Ascending aorta (tissue), 2 donors: ENCODE measurements around the gene MYOD1. TPM values are rescaled to one million over a fixed set of nuclear protein-coding genes. Genes with fewer than 3 reads are reported as not detected.

Source experiments
- DNase-seq, 2 donors: peaks; one replicate each; pipeline ENCODE4 v3.0.0-alpha.2; 2019; ENCODE audit warnings: low spot score in 2 of 2
- H3K27ac ChIP-seq, 2 donors: fragments of 200-600 bp; sonication (generic); one replicate each; pipeline ENCODE4 v1.5.1; 2016 to 2017; ENCODE audit warnings: mild to moderate bottlenecking in 1 of 2
- H3K27me3 ChIP-seq: fragments of 200-600 bp; sonication (generic); one replicate; pipeline ENCODE4 v1.5.1; 2017
- H3K36me3 ChIP-seq, 2 donors: fragments of 200-600 bp; sonication (generic); one replicate each; pipeline ENCODE4 v1.5.1; 2016
- H3K4me1 ChIP-seq, 2 donors: fragments of 200-600 bp; sonication (generic); one replicate each; pipeline ENCODE4 v1.5.1; 2016 to 2017; ENCODE audit warnings: mild to moderate bottlenecking in 1 of 2
- H3K4me3 ChIP-seq, 2 donors: fragments of 200-600 bp; sonication (generic); one replicate each; pipeline ENCODE4 v1.5.1; 2016 to 2017; ENCODE audit warnings: mild to moderate bottlenecking in 1 of 2
- H3K9me3 ChIP-seq, 2 donors: fragments of 200-600 bp; sonication (generic); one replicate each; pipeline ENCODE4 v1.5.1; 2016
- intact Hi-C: fragments of 100-400 bp; cut with DNase I; formaldehyde crosslinking; loops from one replicate; pipeline ENCODE4 v1.15.1; 2023
- total RNA-seq: library from RNA; depleted of rRNA; stranded (reverse); fragments of >200 nt; gene quantifications from one replicate; pipeline ENCODE4 v1.1.0, GENCODE V29; 2016
- TF ChIP-seq, protein P1 (sequence below), 3 experiments: fragments of 200-600 bp in 2 of 3; fragments of 450-650 bp in 1 of 3; sonication (generic) in 2 of 3; IDR thresholded peaks; one replicate each; pipeline ENCODE4 v1.5.1; 2016 to 2019; ENCODE audit warnings: antibody characterized with exemption in 3 of 3, mild to moderate bottlenecking in 1 of 3, moderate library complexity in 1 of 3

MYOD1 gene
- total RNA-seq, 1 donor from 2014 or later, result not detected

DNA sequence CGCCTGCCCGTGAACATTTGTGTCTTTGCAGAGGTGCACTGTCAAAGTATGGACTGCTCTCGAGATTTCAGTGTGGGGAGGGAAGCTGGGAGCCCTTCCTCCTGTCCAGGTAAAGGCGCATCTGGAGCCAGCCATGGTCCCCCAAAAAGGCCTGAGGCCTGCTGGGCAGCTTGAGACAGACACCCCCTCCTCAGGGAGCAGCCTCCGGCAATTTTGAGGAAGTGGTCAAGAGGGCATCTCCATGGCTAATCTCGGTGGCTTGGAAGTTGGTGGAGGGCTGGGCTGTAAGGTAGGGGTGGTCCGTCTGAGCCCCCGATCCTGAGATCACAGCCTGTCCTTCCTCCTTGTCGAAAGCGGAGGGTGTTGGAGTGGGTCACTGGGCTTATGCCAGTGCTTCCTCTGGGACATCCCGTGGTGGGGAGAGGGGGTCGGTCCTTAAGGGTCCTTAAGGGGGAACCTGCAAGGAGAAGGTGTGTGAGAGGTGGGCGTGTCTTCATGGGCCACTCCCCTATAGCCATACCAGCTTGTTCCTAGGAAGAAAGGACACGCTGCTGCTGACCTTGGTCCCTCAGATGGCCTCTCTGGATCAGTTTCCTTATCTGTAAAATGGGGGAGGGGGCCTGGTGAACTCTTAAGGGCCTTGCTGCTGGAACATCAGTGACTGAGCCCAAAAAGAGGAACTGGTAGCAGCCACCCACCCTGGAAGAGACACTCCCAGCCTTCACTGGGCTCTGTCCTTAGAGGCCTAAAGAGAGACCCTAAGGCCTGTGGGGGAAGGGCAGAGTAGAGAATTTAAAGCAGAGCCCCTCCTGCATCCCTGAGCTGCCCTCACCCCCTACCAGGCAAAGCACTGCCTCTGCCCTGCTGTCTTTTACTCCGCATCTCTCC is 17.8 kb downstream of the MYOD1 start:
- DNase-seq, result no peak
- H3K9me3 ChIP-seq, result no peaks in the 10 kb centered on the region
- peaks cover 4 to 9% of the 10 kb centered on the region in 2 donors for H3K4me1 ChIP-seq
- intact Hi-C loops, result loop anchor here (10.0 kb wide), 1 partner anchor 378 kb away; no protein-coding TSS in a partner anchor
- H3K4me3 ChIP-seq, result no peak overlapping the region
- H3K36me3 ChIP-seq, result no peaks in the 10 kb centered on the region
- peaks cover 31% of the 10 kb centered on the region for H3K27me3 ChIP-seq
- H3K27ac ChIP-seq, result no peak overlapping the region
- TF ChIP-seq, protein P1, sequence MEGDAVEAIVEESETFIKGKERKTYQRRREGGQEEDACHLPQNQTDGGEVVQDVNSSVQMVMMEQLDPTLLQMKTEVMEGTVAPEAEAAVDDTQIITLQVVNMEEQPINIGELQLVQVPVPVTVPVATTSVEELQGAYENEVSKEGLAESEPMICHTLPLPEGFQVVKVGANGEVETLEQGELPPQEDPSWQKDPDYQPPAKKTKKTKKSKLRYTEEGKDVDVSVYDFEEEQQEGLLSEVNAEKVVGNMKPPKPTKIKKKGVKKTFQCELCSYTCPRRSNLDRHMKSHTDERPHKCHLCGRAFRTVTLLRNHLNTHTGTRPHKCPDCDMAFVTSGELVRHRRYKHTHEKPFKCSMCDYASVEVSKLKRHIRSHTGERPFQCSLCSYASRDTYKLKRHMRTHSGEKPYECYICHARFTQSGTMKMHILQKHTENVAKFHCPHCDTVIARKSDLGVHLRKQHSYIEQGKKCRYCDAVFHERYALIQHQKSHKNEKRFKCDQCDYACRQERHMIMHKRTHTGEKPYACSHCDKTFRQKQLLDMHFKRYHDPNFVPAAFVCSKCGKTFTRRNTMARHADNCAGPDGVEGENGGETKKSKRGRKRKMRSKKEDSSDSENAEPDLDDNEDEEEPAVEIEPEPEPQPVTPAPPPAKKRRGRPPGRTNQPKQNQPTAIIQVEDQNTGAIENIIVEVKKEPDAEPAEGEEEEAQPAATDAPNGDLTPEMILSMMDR (IDR thresholded peaks at IDR 0.05), result no peak

DNA sequence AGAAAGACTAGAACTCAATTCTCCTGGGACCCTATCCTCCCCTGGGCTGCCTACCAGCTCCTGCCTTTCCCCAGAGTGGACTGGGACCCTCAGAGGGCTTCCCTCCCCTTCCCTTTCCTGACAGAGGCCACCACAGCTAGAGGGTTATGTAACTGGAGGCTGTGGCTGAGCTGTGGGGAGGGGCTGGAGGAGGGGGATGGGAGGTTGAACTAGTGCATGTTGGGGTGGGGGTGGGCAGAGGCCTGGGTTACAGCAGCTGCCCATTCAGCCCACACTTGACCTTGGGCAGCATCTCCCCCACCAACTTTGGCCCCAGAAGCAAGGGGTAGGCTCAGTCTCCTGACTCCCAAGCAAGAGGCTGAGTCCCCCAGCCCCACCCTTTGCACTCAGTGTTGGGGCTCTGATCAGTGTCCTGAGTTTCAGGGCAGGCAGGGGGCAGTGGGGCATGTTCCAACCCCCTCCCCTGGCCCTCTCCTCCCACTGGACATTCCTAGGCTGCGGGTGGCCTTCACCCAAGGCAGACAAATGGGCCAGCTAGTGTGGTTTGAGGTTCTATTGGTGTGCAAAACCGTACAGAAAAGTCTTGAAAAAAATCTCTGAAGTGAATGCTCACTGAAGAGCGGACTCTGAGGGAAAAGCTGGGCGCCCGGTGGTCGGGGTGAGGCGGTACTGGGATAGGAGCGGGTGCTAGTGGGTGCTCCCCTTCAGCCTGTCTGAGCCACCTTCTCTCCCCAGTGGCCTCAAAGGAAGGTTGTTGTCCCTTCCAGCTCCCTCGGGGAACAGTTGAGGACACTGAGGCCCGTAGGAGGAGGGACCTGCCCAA is 19.0 kb downstream of the MYOD1 start:
- H3K4me1 ChIP-seq, result peaks cover 4 to 9% of the 10 kb centered on the region in 2 donors
- intact Hi-C loops, result loop anchor here (10.0 kb wide), 1 partner anchor 376 kb away; no protein-coding TSS in a partner anchor
- TF ChIP-seq, protein P1 (IDR thresholded peaks at IDR 0.05), result no peak
- no peak overlapping the region for H3K4me3 ChIP-seq
- H3K9me3 ChIP-seq, result no peaks in the 10 kb centered on the region
- no peak for DNase-seq
- no peak overlapping the region for H3K27ac ChIP-seq
- H3K36me3 ChIP-seq, result no peaks in the 10 kb centered on the region
- H3K27me3 ChIP-seq, result peaks cover 31% of the 10 kb centered on the region

DNA sequence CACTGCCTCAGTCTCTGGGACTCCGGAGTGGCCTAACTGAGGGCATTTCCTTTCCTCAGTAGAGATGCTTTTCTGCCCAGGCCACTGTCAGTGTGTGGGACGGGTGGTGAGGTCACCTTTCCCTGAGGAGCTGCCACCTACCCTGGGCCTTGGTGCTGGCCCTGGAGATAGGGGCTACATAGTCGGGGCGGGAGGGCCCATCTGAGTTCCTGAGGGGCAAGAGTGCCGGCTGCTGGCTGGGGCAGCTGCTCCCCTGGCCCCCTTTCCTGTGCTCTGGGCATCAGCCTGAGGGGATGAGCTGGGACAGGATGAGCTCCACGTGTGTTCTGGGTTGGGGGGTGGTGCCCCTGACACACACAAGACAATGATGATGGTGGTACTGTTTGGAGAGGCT is 20.6 kb downstream of the MYOD1 start:
- H3K4me3 ChIP-seq, result no peak overlapping the region
- H3K36me3 ChIP-seq, result no peaks in the 10 kb centered on the region
- H3K9me3 ChIP-seq, result no peaks in the 10 kb centered on the region
- DNase-seq, result no peak
- intact Hi-C loops, result loop anchor here (10.0 kb wide), 1 partner anchor 375 kb away; no protein-coding TSS in a partner anchor
- TF ChIP-seq, protein P1 (IDR thresholded peaks at IDR 0.05), result no peak
- peaks cover 4% of the 10 kb centered on the region in 2 donors for H3K4me1 ChIP-seq
- H3K27ac ChIP-seq, result no peak overlapping the region
- H3K27me3 ChIP-seq, result peaks cover 31% of the 10 kb centered on the region

DNA sequence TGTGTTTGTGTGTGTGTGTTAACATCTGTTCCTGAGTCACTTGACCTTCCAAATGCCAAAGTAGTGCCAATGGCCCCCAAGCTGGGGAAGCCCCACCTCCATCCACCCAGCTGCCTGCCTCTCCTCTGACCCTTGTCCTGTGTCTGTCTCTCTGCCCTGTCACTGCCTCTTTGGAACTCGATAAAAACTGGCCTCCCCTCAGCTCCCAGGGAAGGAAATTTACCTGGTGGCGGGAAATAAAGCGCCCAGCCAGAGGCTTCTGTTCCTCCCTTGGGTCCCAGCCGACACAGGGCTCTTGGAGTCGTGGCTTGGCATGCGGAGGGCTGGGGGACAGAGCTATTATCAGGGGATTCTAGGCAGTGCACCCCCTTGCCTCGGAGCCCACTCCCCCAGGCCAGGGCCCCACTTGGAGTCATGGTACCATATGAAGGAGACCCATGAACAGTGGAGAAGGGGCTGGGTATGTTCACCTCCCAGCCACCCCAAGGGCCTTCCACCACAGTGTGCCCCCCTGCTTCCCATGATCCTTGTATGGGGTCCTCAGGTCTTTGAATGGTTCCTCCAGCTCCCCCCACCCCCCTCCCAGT is 21.4 kb downstream of the MYOD1 start:
- DNase-seq, result no peak
- H3K36me3 ChIP-seq, result no peaks in the 10 kb centered on the region
- H3K27ac ChIP-seq, result no peak overlapping the region
- intact Hi-C loops, result no loop called here
- no peak overlapping the region for H3K4me3 ChIP-seq
- no peaks in the 10 kb centered on the region for H3K9me3 ChIP-seq
- H3K4me1 ChIP-seq, result no peaks in the 10 kb centered on the region
- TF ChIP-seq, protein P1 (IDR thresholded peaks at IDR 0.05), result no peak
- peaks cover 31% of the 10 kb centered on the region for H3K27me3 ChIP-seq

DNA sequence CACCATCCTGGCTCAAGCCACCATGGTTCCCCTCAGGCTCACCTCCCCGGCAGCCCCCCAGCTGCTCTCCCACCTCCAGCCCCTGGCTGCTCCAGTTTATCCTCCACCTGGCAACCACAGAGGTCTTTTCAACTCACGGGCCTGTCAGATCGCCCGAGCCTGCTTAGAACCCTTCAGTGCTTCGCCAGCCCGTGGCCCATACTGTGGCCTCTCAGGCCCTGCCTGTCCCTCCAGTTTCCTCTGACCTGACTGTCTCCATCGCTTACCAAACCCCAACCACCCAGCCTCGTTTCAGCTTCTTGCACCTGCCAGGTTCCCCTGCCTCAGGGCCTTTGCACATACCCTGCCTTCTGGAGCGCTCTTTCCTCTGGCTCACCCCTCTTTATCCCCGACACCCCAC is 22.1 kb downstream of the MYOD1 start:
- intact Hi-C loops, result no loop called here
- Histone ChIP-seq H3K36me3 (no peaks in the 10 kb centered on the region), H3K27ac (no peak overlapping the region), H3K9me3 (no peaks in the 10 kb centered on the region), H3K27me3 (peaks cover 23% of the 10 kb centered on the region), H3K4me3 (no peak overlapping the region), H3K4me1 (no peaks in the 10 kb centered on the region)
- no peak for DNase-seq
- TF ChIP-seq, protein P1 (IDR thresholded peaks at IDR 0.05), result no peak
